Astrocyte (in vitro differentiated cells and primary cell): Measurements from ENCODE around the gene PRR5. TPM values are rescaled to one million over a fixed set of nuclear protein-coding genes. Genes with fewer than 3 reads are reported as not detected.

Source experiments
- DNase-seq: peaks from one replicate; pipeline ENCODE4 v3.0.0-alpha.2; 2010; ENCODE audit warnings: low read depth
- FAIRE-seq: peaks from 2 replicates; lab custom pipeline; 2011; peaks lifted over from hg19 to GRCh38; lab: Jason Lieb, UNC
- H2AFZ ChIP-seq: 2 replicates; pipeline ENCODE4 v1.6.0; 2012; ENCODE audit warnings: low read depth, low read length, inconsistent platforms
- H3K27ac ChIP-seq: 2 replicates; pipeline ENCODE4 v1.5.1; 2011; ENCODE audit warnings: low read depth, low read length, inconsistent platforms
- H3K27me3 ChIP-seq: 2 replicates; pipeline ENCODE4 v1.6.0; 2011; ENCODE audit warnings: low read length, inconsistent platforms; ENCODE audit not compliant: insufficient read depth
- H3K36me3 ChIP-seq: 2 replicates; pipeline ENCODE4 v1.5.1; 2011; ENCODE audit warnings: low read length, inconsistent platforms; ENCODE audit not compliant: insufficient read depth
- H3K4me1 ChIP-seq: 2 replicates; pipeline ENCODE4 v1.5.1; 2011; ENCODE audit warnings: low read length, inconsistent platforms; ENCODE audit not compliant: insufficient read depth
- H3K4me2 ChIP-seq: 2 replicates; pipeline ENCODE4 v1.6.0; 2012; ENCODE audit warnings: low read length, inconsistent platforms
- H3K4me3 ChIP-seq: 2 replicates; pipeline ENCODE4 v1.5.1; 2011; ENCODE audit warnings: low read depth, mild to moderate bottlenecking, low read length, inconsistent platforms; ENCODE audit not compliant: insufficient read depth
- H3K79me2 ChIP-seq: 2 replicates; pipeline ENCODE4 v1.6.0; 2012; ENCODE audit warnings: mild to moderate bottlenecking, low read length, inconsistent platforms; ENCODE audit not compliant: insufficient read depth
- H3K9ac ChIP-seq: 2 replicates; pipeline ENCODE4 v1.6.0; 2012; ENCODE audit warnings: mild to moderate bottlenecking, low read length, inconsistent platforms
- H3K9me3 ChIP-seq: 2 replicates; pipeline ENCODE4 v1.5.1; 2012; ENCODE audit warnings: low read depth, mild to moderate bottlenecking, low read length, inconsistent platforms; ENCODE audit not compliant: insufficient read depth
- H4K20me1 ChIP-seq: 2 replicates; pipeline ENCODE4 v1.6.0; 2012; ENCODE audit warnings: low read length, inconsistent platforms; ENCODE audit not compliant: insufficient read depth
- H3K27ac Mint-ChIP-seq: one replicate; pipeline ENCODE4 v1.8.0; 2021; ENCODE audit warnings: mild to moderate bottlenecking, mixed read lengths; ENCODE audit not compliant: unreplicated experiment
- H3K27me3 Mint-ChIP-seq: one replicate; pipeline ENCODE4 v1.8.0; 2021; ENCODE audit warnings: low read depth, mixed read lengths; ENCODE audit not compliant: unreplicated experiment
- H3K36me3 Mint-ChIP-seq: one replicate; pipeline ENCODE4 v1.8.0; 2021; ENCODE audit warnings: low read depth, mixed read lengths; ENCODE audit not compliant: unreplicated experiment
- H3K4me1 Mint-ChIP-seq: one replicate; pipeline ENCODE4 v1.8.0; 2021; ENCODE audit warnings: low read depth, mixed read lengths; ENCODE audit not compliant: unreplicated experiment
- H3K4me3 Mint-ChIP-seq: one replicate; pipeline ENCODE4 v1.8.0; 2021; ENCODE audit warnings: mild to moderate bottlenecking, moderate library complexity, mixed read lengths; ENCODE audit not compliant: unreplicated experiment
- H3K9me3 Mint-ChIP-seq: one replicate; pipeline ENCODE4 v1.8.0; 2021; ENCODE audit warnings: mild to moderate bottlenecking, mixed read lengths; ENCODE audit not compliant: unreplicated experiment
- EZH2 ChIP-seq: IDR thresholded peaks from 2 replicates; pipeline ENCODE4 v1.6.1; 2012; ENCODE audit warnings: mild to moderate bottlenecking, low read length, inconsistent platforms; ENCODE audit not compliant: insufficient read depth
- total RNA-seq: library from RNA; stranded (reverse); gene quantifications from 2 replicates; pipeline ENCODE4 v1.2.1, GENCODE V29; 2021
- TF ChIP-seq, protein P1 (sequence below): IDR thresholded peaks from 2 replicates; pipeline ENCODE4 v1.5.1; 2011; ENCODE audit warnings: low read depth, mild to moderate bottlenecking, inconsistent platforms, low read length, moderate library complexity; ENCODE audit not compliant: insufficient read depth

PRR5 gene
- total RNA-seq, 1 donor from 2014 or later: 23.6 TPM

DNA sequence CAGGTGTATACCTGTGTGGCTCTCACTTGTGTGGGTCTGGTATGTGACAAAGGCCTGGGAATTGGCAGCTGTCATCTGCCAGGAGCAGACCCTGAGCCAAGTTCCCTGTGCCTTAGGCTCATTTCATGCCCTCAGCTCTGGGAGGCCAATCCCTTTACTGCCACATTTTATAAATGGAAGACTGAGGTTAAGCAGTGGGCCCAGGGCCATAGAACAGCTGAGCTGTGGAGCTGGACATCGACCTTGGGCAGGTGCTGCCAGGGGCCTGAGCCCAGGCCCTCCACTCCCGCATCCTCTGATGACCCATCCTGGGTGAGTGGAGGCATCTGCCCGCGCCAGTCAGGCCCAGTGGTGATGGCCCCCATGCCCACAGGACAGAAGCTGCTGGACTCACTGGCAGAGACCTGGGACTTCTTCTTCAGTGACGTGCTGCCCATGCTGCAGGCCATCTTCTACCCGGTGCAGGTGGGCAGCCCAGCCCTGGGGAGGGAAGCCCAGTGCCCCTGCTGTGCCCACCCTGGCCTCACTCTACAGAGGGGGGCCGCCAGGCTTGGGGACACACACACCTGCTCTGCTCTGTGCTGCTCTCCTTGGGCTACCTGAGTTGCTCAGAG lies 29.5 kb downstream of the PRR5 start:
- H3K27me3 Mint-ChIP-seq: no peaks in the 10 kb centered on the region
- no peak overlapping the region for H3K27ac Mint-ChIP-seq
- DNase-seq: no peak
- no peak for FAIRE-seq
- Histone ChIP-seq H3K9me3 (no peaks in the 10 kb centered on the region), H3K4me1 (peaks cover 15% of the 10 kb centered on the region), H3K27me3 (no peaks in the 10 kb centered on the region), H3K9ac (no peak overlapping the region), H3K4me2 (no peak overlapping the region), H2AFZ (no peak overlapping the region), H4K20me1 (peaks cover 23% of the 10 kb centered on the region), H3K36me3 (no peaks in the 10 kb centered on the region), H3K4me3 (no peak overlapping the region), H3K79me2 (no peaks in the 10 kb centered on the region), H3K27ac (no peak overlapping the region)
- H3K9me3 Mint-ChIP-seq: no peaks in the 10 kb centered on the region
- no peaks in the 10 kb centered on the region for H3K4me1 Mint-ChIP-seq
- no peak overlapping the region for H3K4me3 Mint-ChIP-seq
- no peak for TF ChIP-seq EZH2
- TF ChIP-seq, protein P1, sequence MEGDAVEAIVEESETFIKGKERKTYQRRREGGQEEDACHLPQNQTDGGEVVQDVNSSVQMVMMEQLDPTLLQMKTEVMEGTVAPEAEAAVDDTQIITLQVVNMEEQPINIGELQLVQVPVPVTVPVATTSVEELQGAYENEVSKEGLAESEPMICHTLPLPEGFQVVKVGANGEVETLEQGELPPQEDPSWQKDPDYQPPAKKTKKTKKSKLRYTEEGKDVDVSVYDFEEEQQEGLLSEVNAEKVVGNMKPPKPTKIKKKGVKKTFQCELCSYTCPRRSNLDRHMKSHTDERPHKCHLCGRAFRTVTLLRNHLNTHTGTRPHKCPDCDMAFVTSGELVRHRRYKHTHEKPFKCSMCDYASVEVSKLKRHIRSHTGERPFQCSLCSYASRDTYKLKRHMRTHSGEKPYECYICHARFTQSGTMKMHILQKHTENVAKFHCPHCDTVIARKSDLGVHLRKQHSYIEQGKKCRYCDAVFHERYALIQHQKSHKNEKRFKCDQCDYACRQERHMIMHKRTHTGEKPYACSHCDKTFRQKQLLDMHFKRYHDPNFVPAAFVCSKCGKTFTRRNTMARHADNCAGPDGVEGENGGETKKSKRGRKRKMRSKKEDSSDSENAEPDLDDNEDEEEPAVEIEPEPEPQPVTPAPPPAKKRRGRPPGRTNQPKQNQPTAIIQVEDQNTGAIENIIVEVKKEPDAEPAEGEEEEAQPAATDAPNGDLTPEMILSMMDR: no peak
- peaks cover 5% of the 10 kb centered on the region for H3K36me3 Mint-ChIP-seq

- Histone ChIP-seq H4K20me1 (peaks cover 23% of the 10 kb centered on the region), H3K36me3 (no peaks in the 10 kb centered on the region), H3K4me2 (no peak overlapping the region), H2AFZ (no peak overlapping the region), H3K79me2 (no peaks in the 10 kb centered on the region), H3K27ac (no peak overlapping the region), H3K27me3 (no peaks in the 10 kb centered on the region), H3K9me3 (no peaks in the 10 kb centered on the region), H3K4me1 (peaks cover 15% of the 10 kb centered on the region), H3K4me3 (no peak overlapping the region), H3K9ac (no peak overlapping the region)
- H3K27ac Mint-ChIP-seq: no peak overlapping the region
- no peak for TF ChIP-seq EZH2
- TF ChIP-seq, protein P1: no peak
- H3K27me3 Mint-ChIP-seq: no peaks in the 10 kb centered on the region
- DNase-seq (no peak), FAIRE-seq (no peak)
- no peaks in the 10 kb centered on the region for H3K9me3 Mint-ChIP-seq
- no peaks in the 10 kb centered on the region for H3K4me1 Mint-ChIP-seq
- peaks cover 5% of the 10 kb centered on the region for H3K36me3 Mint-ChIP-seq
- H3K4me3 Mint-ChIP-seq: no peak overlapping the region
Observed at GRCh38 chr22:44732017-44732561, 30.1 kb downstream of the PRR5 start.

- Mint-ChIP-seq H3K4me3 (no peak overlapping the region), H3K27ac (no peak overlapping the region), H3K4me1 (no peaks in the 10 kb centered on the region), H3K36me3 (peaks cover 5% of the 10 kb centered on the region), H3K9me3 (no peaks in the 10 kb centered on the region), H3K27me3 (no peaks in the 10 kb centered on the region)
- Histone ChIP-seq H3K79me2 (no peaks in the 10 kb centered on the region), H3K9ac (no peak overlapping the region), H3K27me3 (no peaks in the 10 kb centered on the region), H3K4me2 (no peak overlapping the region), H4K20me1 (peaks cover 23% of the 10 kb centered on the region), H3K27ac (no peak overlapping the region), H3K9me3 (no peaks in the 10 kb centered on the region), H2AFZ (no peak overlapping the region), H3K36me3 (no peaks in the 10 kb centered on the region), H3K4me1 (peaks cover 15% of the 10 kb centered on the region), H3K4me3 (no peak overlapping the region)
- no peak for FAIRE-seq
- no peak for TF ChIP-seq EZH2
- TF ChIP-seq, protein P1: no peak
- no peak for DNase-seq
Observed at GRCh38 chr22:44732661-44733060, 30.7 kb downstream of the PRR5 start.
